ENCODE data around the gene STK11. TPM values are rescaled to one million over a fixed set of nuclear protein-coding genes. Genes with fewer than 3 reads are reported as not detected.

Gene STK11
- total and polyA plus RNA-seq, 2 experiments from 2014 or later, result 4.6 to 64.1 TPM

- Histone ChIP-seq H3K4me1 (ENCODE audit: insufficient read depth) (peaks cover 18% of the 10 kb centered on the region), H3K79me2 (ENCODE audit: insufficient read depth) (peaks cover 51% of the 10 kb centered on the region), H3F3A (ENCODE audit: insufficient read depth) (peaks cover 37% of the 10 kb centered on the region), H3K9ac (peak within 1 kb of the TSS; percentile 89), H4K20me1 (ENCODE audit: insufficient read depth) (no peaks in the 10 kb centered on the region), H3K27ac (peak within 1 kb of the TSS; percentile 88), H3K27me3 (replicated peaks; ENCODE audit: insufficient read depth) (no peaks in the 10 kb centered on the region), H2AFZ (peak within 1 kb of the TSS; percentile 37), H3K4me3 (peak within 1 kb of the TSS; percentile 76), H3K9me3 (ENCODE audit: low read depth) (no peaks in the 10 kb centered on the region), H3K9me2 (ENCODE audit: insufficient read depth) (no peaks in the 10 kb centered on the region), H3K36me3 (ENCODE audit: low read depth) (peaks cover 34% of the 10 kb centered on the region; the same call in 1 of the 2 replicates), H3K4me2 (ENCODE audit: unreplicated experiment) (peak within 1 kb of the TSS; percentile 84)
- WGBS, 2 experiments (ENCODE audit: low coverage in 1 of 2, low lambda C conversion rate in 2 of 2, missing lambda C conversion rate in 2 of 2), result 0 to 1% methylated on average over 55 to 61 of the region's 98 CpGs
- peak; percentile 99 for DNase-seq
- TF ChIP-seq EZH2 (IDR thresholded peaks at IDR 0.05; ENCODE audit: insufficient read depth, poor library complexity, severe bottlenecking), result no peak
- no peak for TF ChIP-seq EZH2phosphoT487 (IDR thresholded peaks at IDR 0.05; ENCODE audit: insufficient read depth, low read depth)
- in situ Hi-C loops (cut with MboI), result no loop called here
These were observed 69.8 kb downstream of the STK11 start, which contains the start of gene FAM174C for GRCh38 chr19:1275260-1275975. FAM174C (plus strand) TSS chr19:1275530; CDS start chr19:1275550, 20 bp downstream.

- 8 to 11% methylated on average over 34 to 42 of the region's 43 CpGs for WGBS, 2 experiments (ENCODE audit: low coverage in 1 of 2, low lambda C conversion rate in 2 of 2, missing lambda C conversion rate in 2 of 2)
- Histone ChIP-seq H3K27me3 (replicated peaks; ENCODE audit: insufficient read depth) (no peaks in the 10 kb centered on the region), H3F3A (ENCODE audit: insufficient read depth) (peaks cover 34% of the 10 kb centered on the region), H3K36me3 (ENCODE audit: low read depth) (peaks cover 29% of the 10 kb centered on the region; the same call in 1 of the 2 replicates), H3K4me2 (ENCODE audit: unreplicated experiment) (peak overlapping the region; percentile 84), H3K27ac (peak overlapping the region; percentile 88), H3K9me3 (ENCODE audit: low read depth) (no peaks in the 10 kb centered on the region), H4K20me1 (ENCODE audit: insufficient read depth) (no peaks in the 10 kb centered on the region), H3K4me1 (ENCODE audit: insufficient read depth) (peaks cover 11% of the 10 kb centered on the region), H3K9ac (peak overlapping the region; percentile 89), H3K9me2 (ENCODE audit: insufficient read depth) (no peaks in the 10 kb centered on the region), H2AFZ (peak overlapping the region; percentile 37), H3K79me2 (ENCODE audit: insufficient read depth) (peaks cover 44% of the 10 kb centered on the region), H3K4me3 (peak overlapping the region; percentile 76)
- no peak for DNase-seq
- in situ Hi-C loops (cut with MboI), result no loop called here
- TF ChIP-seq EZH2phosphoT487 (IDR thresholded peaks at IDR 0.05; ENCODE audit: insufficient read depth, low read depth) (no peak), EZH2 (IDR thresholded peaks at IDR 0.05; ENCODE audit: insufficient read depth, poor library complexity, severe bottlenecking) (no peak)
These were observed 70.5 kb downstream of the STK11 start for GRCh38 chr19:1275976-1276627.

- peak overlapping the region; percentile 89 for H3K9ac ChIP-seq
- peaks cover 39% of the 10 kb centered on the region for H3K79me2 ChIP-seq (ENCODE audit: insufficient read depth)
- H3K4me2 ChIP-seq (ENCODE audit: unreplicated experiment), result peak overlapping the region; percentile 84
- H3K9me3 ChIP-seq (ENCODE audit: low read depth), result no peaks in the 10 kb centered on the region
- TF ChIP-seq EZH2phosphoT487 (IDR thresholded peaks at IDR 0.05; ENCODE audit: insufficient read depth, low read depth) (no peak), EZH2 (IDR thresholded peaks at IDR 0.05; ENCODE audit: insufficient read depth, poor library complexity, severe bottlenecking) (no peak)
- H3F3A ChIP-seq (ENCODE audit: insufficient read depth), result peaks cover 34% of the 10 kb centered on the region
- H3K27me3 ChIP-seq (replicated peaks; ENCODE audit: insufficient read depth), result no peaks in the 10 kb centered on the region
- H2AFZ ChIP-seq, result no peak overlapping the region
- peaks cover 27% of the 10 kb centered on the region; the same call in 1 of the 2 replicates for H3K36me3 ChIP-seq (ENCODE audit: low read depth)
- no peak for DNase-seq
- H4K20me1 ChIP-seq (ENCODE audit: insufficient read depth), result no peaks in the 10 kb centered on the region
- H3K27ac ChIP-seq, result peak overlapping the region; percentile 88; the same call in 1 of the 2 replicates
- H3K4me1 ChIP-seq (ENCODE audit: insufficient read depth), result peaks cover 7% of the 10 kb centered on the region; the same call in 1 of the 2 replicates
- in situ Hi-C loops (cut with MboI), result no loop called here
- no peaks in the 10 kb centered on the region for H3K9me2 ChIP-seq (ENCODE audit: insufficient read depth)
- WGBS, 2 experiments (ENCODE audit: low coverage in 1 of 2, low lambda C conversion rate in 2 of 2, missing lambda C conversion rate in 2 of 2), result 83 to 84% methylated on average over 10 of the region's 10 CpGs
- peak overlapping the region; percentile 76 for H3K4me3 ChIP-seq
These were observed 71.0 kb downstream of the STK11 start for GRCh38 chr19:1276628-1277022.

- 86 to 88% methylated on average over 15 of the region's 15 CpGs for WGBS, 2 experiments (ENCODE audit: low coverage in 1 of 2, low lambda C conversion rate in 2 of 2, missing lambda C conversion rate in 2 of 2)
- H3K4me2 ChIP-seq (ENCODE audit: unreplicated experiment), result no peak overlapping the region
- H3K79me2 ChIP-seq (ENCODE audit: insufficient read depth), result peaks cover 34% of the 10 kb centered on the region
- no peaks in the 10 kb centered on the region for H4K20me1 ChIP-seq (ENCODE audit: insufficient read depth)
- DNase-seq, result no peak
- H3K4me3 ChIP-seq, result peak overlapping the region; percentile 76; the same call in 1 of the 2 replicates
- H3K36me3 ChIP-seq (ENCODE audit: low read depth), result peaks cover 23% of the 10 kb centered on the region; the same call in 1 of the 2 replicates
- TF ChIP-seq EZH2 (IDR thresholded peaks at IDR 0.05; ENCODE audit: insufficient read depth, poor library complexity, severe bottlenecking) (no peak), EZH2phosphoT487 (IDR thresholded peaks at IDR 0.05; ENCODE audit: insufficient read depth, low read depth) (no peak)
- no peaks in the 10 kb centered on the region for H3K9me3 ChIP-seq (ENCODE audit: low read depth)
- H3K27ac ChIP-seq, result no peak overlapping the region
- peaks cover 5% of the 10 kb centered on the region; the same call in 1 of the 2 replicates for H3K4me1 ChIP-seq (ENCODE audit: insufficient read depth)
- no peaks in the 10 kb centered on the region for H3K27me3 ChIP-seq (replicated peaks; ENCODE audit: insufficient read depth)
- H3K9ac ChIP-seq, result peak overlapping the region; percentile 89; the same call in 1 of the 2 replicates
- in situ Hi-C loops (cut with MboI), result no loop called here
- H3K9me2 ChIP-seq (ENCODE audit: insufficient read depth), result no peaks in the 10 kb centered on the region
- peaks cover 31% of the 10 kb centered on the region for H3F3A ChIP-seq (ENCODE audit: insufficient read depth)
- no peak overlapping the region for H2AFZ ChIP-seq
These were observed 71.5 kb downstream of the STK11 start for GRCh38 chr19:1277061-1277460.

Other genes starting within 250 kb of the STK11 start
- gene WDR18, start 221.4 kb upstream of the STK11 start, total RNA-seq (2014; rRNA removed; shearing (Covaris generic)), result 63.5 and 83.4 TPM in 2 replicates
- 143 and 157 TPM in 2 replicates for gene WDR18, start 221.4 kb upstream of the STK11 start, polyA plus RNA-seq (2016; fragmentation: Nextera tagmentation; extraction: Ambion mirVana)
- 0.25 and 0.54 TPM in 2 replicates for gene GRIN3B, start 205.4 kb upstream of the STK11 start, total RNA-seq (2014; rRNA removed; shearing (Covaris generic))
- gene GRIN3B, start 205.4 kb upstream of the STK11 start, polyA plus RNA-seq (2016; fragmentation: Nextera tagmentation; extraction: Ambion mirVana), result not detected in 2 replicates
- gene TMEM259, start 184.7 kb upstream of the STK11 start, total RNA-seq (2014; rRNA removed; shearing (Covaris generic)), result 132 and 169 TPM in 2 replicates
- gene TMEM259, start 184.7 kb upstream of the STK11 start, polyA plus RNA-seq (2016; fragmentation: Nextera tagmentation; extraction: Ambion mirVana), result 76.7 and 79.7 TPM in 2 replicates
- gene RNU6-2, start 184.3 kb upstream of the STK11 start, total RNA-seq (2014; rRNA removed; shearing (Covaris generic)), result not detected in 2 replicates
- gene RNU6-2, start 184.3 kb upstream of the STK11 start, polyA plus RNA-seq (2016; fragmentation: Nextera tagmentation; extraction: Ambion mirVana), result not detected in 2 replicates
- 239 and 244 TPM in 2 replicates for gene CNN2, start 179.2 kb upstream of the STK11 start, total RNA-seq (2014; rRNA removed; shearing (Covaris generic))
- gene CNN2, start 179.2 kb upstream of the STK11 start, polyA plus RNA-seq (2016; fragmentation: Nextera tagmentation; extraction: Ambion mirVana), result 400 and 415 TPM in 2 replicates
- 1.1 and 2.1 TPM in 2 replicates for gene ABCA7, start 165.7 kb upstream of the STK11 start, total RNA-seq (2014; rRNA removed; shearing (Covaris generic))
- gene ABCA7, start 165.7 kb upstream of the STK11 start, polyA plus RNA-seq (2016; fragmentation: Nextera tagmentation; extraction: Ambion mirVana), result 1.7 and 2.6 TPM in 2 replicates
- gene ARHGAP45, start 138.6 kb upstream of the STK11 start, total RNA-seq (2014; rRNA removed; shearing (Covaris generic)), result 1.5 and 6.3 TPM in 2 replicates
- 3.2 and 3.5 TPM in 2 replicates for gene ARHGAP45, start 138.6 kb upstream of the STK11 start, polyA plus RNA-seq (2016; fragmentation: Nextera tagmentation; extraction: Ambion mirVana)
- gene POLR2E, start 110.4 kb upstream of the STK11 start, total RNA-seq (2014; rRNA removed; shearing (Covaris generic)), result 172 and 233 TPM in 2 replicates
- gene POLR2E, start 110.4 kb upstream of the STK11 start, polyA plus RNA-seq (2016; fragmentation: Nextera tagmentation; extraction: Ambion mirVana), result 336 and 347 TPM in 2 replicates
- 298 and 323 TPM in 2 replicates for gene GPX4, start 101.8 kb upstream of the STK11 start, total RNA-seq (2014; rRNA removed; shearing (Covaris generic))
- 601 and 607 TPM in 2 replicates for gene GPX4, start 101.8 kb upstream of the STK11 start, polyA plus RNA-seq (2016; fragmentation: Nextera tagmentation; extraction: Ambion mirVana)
- gene SBNO2, start 31.5 kb upstream of the STK11 start, total RNA-seq (2014; rRNA removed; shearing (Covaris generic)), result 64.5 and 70.4 TPM in 2 replicates
- 7.5 and 11.9 TPM in 2 replicates for gene SBNO2, start 31.5 kb upstream of the STK11 start, polyA plus RNA-seq (2016; fragmentation: Nextera tagmentation; extraction: Ambion mirVana)
- 2.7 and 4.5 TPM in 2 replicates for gene CBARP, start 32.2 kb downstream of the STK11 start, total RNA-seq (2014; rRNA removed; shearing (Covaris generic))
- 0.29 and 0.41 TPM in 2 replicates for gene CBARP, start 32.2 kb downstream of the STK11 start, polyA plus RNA-seq (2016; fragmentation: Nextera tagmentation; extraction: Ambion mirVana)
- gene ATP5F1D, start 36.0 kb downstream of the STK11 start, total RNA-seq (2014; rRNA removed; shearing (Covaris generic)), result 27.4 and 38.9 TPM in 2 replicates
- 287 and 290 TPM in 2 replicates for gene ATP5F1D, start 36.0 kb downstream of the STK11 start, polyA plus RNA-seq (2016; fragmentation: Nextera tagmentation; extraction: Ambion mirVana)
- 9.4 and 18.5 TPM in 2 replicates for gene MIDN, start 42.8 kb downstream of the STK11 start, total RNA-seq (2014; rRNA removed; shearing (Covaris generic))
- gene MIDN, start 42.8 kb downstream of the STK11 start, polyA plus RNA-seq (2016; fragmentation: Nextera tagmentation; extraction: Ambion mirVana), result 3.1 and 4.0 TPM in 2 replicates
- 239 and 392 TPM in 2 replicates for gene CIRBP, start 63.6 kb downstream of the STK11 start, total RNA-seq (2014; rRNA removed; shearing (Covaris generic))
- 163 and 185 TPM in 2 replicates for gene CIRBP, start 63.6 kb downstream of the STK11 start, polyA plus RNA-seq (2016; fragmentation: Nextera tagmentation; extraction: Ambion mirVana)
- 61.5 and 84.5 TPM in 2 replicates for gene FAM174C, start 69.8 kb downstream of the STK11 start, total RNA-seq (2014; rRNA removed; shearing (Covaris generic))
- gene FAM174C, start 69.8 kb downstream of the STK11 start, polyA plus RNA-seq (2016; fragmentation: Nextera tagmentation; extraction: Ambion mirVana), result 67.8 and 81.6 TPM in 2 replicates
- not detected in 2 replicates for gene EFNA2, start 80.1 kb downstream of the STK11 start, total RNA-seq (2014; rRNA removed; shearing (Covaris generic))
- gene EFNA2, start 80.1 kb downstream of the STK11 start, polyA plus RNA-seq (2016; fragmentation: Nextera tagmentation; extraction: Ambion mirVana), result not detected in 2 replicates
- gene NDUFS7, start 178.1 kb downstream of the STK11 start, total RNA-seq (2014; rRNA removed; shearing (Covaris generic)), result 64.1 and 67.1 TPM in 2 replicates
- gene NDUFS7, start 178.1 kb downstream of the STK11 start, polyA plus RNA-seq (2016; fragmentation: Nextera tagmentation; extraction: Ambion mirVana), result 173 and 177 TPM in 2 replicates
- 39.8 and 43.7 TPM in 2 replicates for gene GAMT, start 195.8 kb downstream of the STK11 start, total RNA-seq (2014; rRNA removed; shearing (Covaris generic))
- gene GAMT, start 195.8 kb downstream of the STK11 start, polyA plus RNA-seq (2016; fragmentation: Nextera tagmentation; extraction: Ambion mirVana), result 40.1 and 43.1 TPM in 2 replicates
- gene DAZAP1, start 201.8 kb downstream of the STK11 start, total RNA-seq (2014; rRNA removed; shearing (Covaris generic)), result 56.6 and 59.4 TPM in 2 replicates
- gene DAZAP1, start 201.8 kb downstream of the STK11 start, polyA plus RNA-seq (2016; fragmentation: Nextera tagmentation; extraction: Ambion mirVana), result 11.0 and 12.8 TPM in 2 replicates
- gene RPS15, start 232.6 kb downstream of the STK11 start, total RNA-seq (2014; rRNA removed; shearing (Covaris generic)), result 1,256 and 1,289 TPM in 2 replicates
- 921 and 947 TPM in 2 replicates for gene RPS15, start 232.6 kb downstream of the STK11 start, polyA plus RNA-seq (2016; fragmentation: Nextera tagmentation; extraction: Ambion mirVana)
- gene APC2, start 244.3 kb downstream of the STK11 start, total RNA-seq (2014; rRNA removed; shearing (Covaris generic)), result 0.11 TPM in 1 of 2 replicates, not detected in the other
- gene APC2, start 244.3 kb downstream of the STK11 start, polyA plus RNA-seq (2016; fragmentation: Nextera tagmentation; extraction: Ambion mirVana), result 0.10 and 0.11 TPM in 2 replicates

All from GM23248 (cell line).